CD14-positive monocyte (primary cell): ENCODE data around the gene GJC1. TPM values are rescaled to one million over a fixed set of nuclear protein-coding genes. Genes with fewer than 3 reads are reported as not detected.

ENCODE experiments used
- DNase-seq, 3 donors: peaks; one replicate each; pipeline ENCODE4 v3.0.0-alpha.2; 2011 to 2022
- H2AFZ ChIP-seq: 2 replicates; pipeline ENCODE4 v1.6.0; 2012; ENCODE audit warnings: mild to moderate bottlenecking, low read depth, low read length, inconsistent platforms; ENCODE audit not compliant: insufficient read depth, poor library complexity, severe bottlenecking
- H3K27ac ChIP-seq, 2 donors: 1 replicate in 1 of 2; 2 replicates in 1 of 2; pipeline ENCODE4 v1.5.1; 2012 to 2013; ENCODE audit warnings: low read length in 2 of 2, control low read depth in 1 of 2, inconsistent platforms in 1 of 2, low read depth in 1 of 2, mild to moderate bottlenecking in 1 of 2
- H3K27me3 ChIP-seq, 2 donors: one replicate each; pipeline versions ENCODE4 v1.6.0 to v1.6.1; 2011 to 2013; ENCODE audit warnings: low read length in 2 of 2; ENCODE audit not compliant: control insufficient read depth in 2 of 2, insufficient read depth in 2 of 2
- H3K36me3 ChIP-seq, 2 donors: replicated peaks in 1 of 2; 1 replicate in 1 of 2; 2 replicates in 1 of 2; pipeline versions ENCODE4 v1.5.1 to v1.6.1; 2012 to 2013; ENCODE audit warnings: low read length in 2 of 2, control low read depth in 1 of 2, inconsistent platforms in 1 of 2, mild to moderate bottlenecking in 1 of 2; ENCODE audit not compliant: insufficient read depth in 2 of 2, control insufficient read depth in 1 of 2
- H3K4me1 ChIP-seq, 2 donors: 1 replicate in 1 of 2; 2 replicates in 1 of 2; pipeline versions ENCODE4 v1.5.1 to v1.6.1; 2012 to 2013; ENCODE audit warnings: low read length in 2 of 2, control low read depth in 1 of 2, inconsistent platforms in 1 of 2, mild to moderate bottlenecking in 1 of 2, moderate library complexity in 1 of 2; ENCODE audit not compliant: insufficient read depth in 2 of 2, control insufficient read depth in 1 of 2
- H3K4me2 ChIP-seq: replicated peaks from 2 replicates; pipeline ENCODE3; 2012; ENCODE audit warnings: low read length, moderate library complexity, mild to moderate bottlenecking; ENCODE audit not compliant: poor library complexity, severe bottlenecking; ENCODE audit errors: extremely low read depth
- H3K4me3 ChIP-seq, 3 experiments: fragments of 200-600 bp in 1 of 3; sonication (generic) in 1 of 3; replicated peaks in 1 of 3; 1 replicate in 2 of 3; 2 replicates in 1 of 3; pipeline ENCODE4 v1.5.1; 2011 to 2013; ENCODE audit warnings: low read length in 3 of 3, mild to moderate bottlenecking in 3 of 3, control low read depth in 2 of 3, low read depth in 2 of 3, inconsistent platforms in 1 of 3, moderate library complexity in 1 of 3
- H3K79me2 ChIP-seq: 2 replicates; pipeline ENCODE4 v1.6.0; 2012; ENCODE audit warnings: mild to moderate bottlenecking, control low read depth, inconsistent platforms, low read length, moderate library complexity; ENCODE audit not compliant: insufficient read depth
- H3K9ac ChIP-seq: 2 replicates; pipeline ENCODE4 v1.6.0; 2017; ENCODE audit warnings: low read length, mild to moderate bottlenecking; ENCODE audit not compliant: insufficient read depth, poor library complexity, severe bottlenecking
- H3K9me3 ChIP-seq, 2 donors: replicated peaks in 1 of 2; 1 replicate in 1 of 2; 2 replicates in 1 of 2; pipeline versions ENCODE4 v1.5.1 to v1.6.1; 2012 to 2013; ENCODE audit warnings: low read length in 2 of 2, control low read depth in 1 of 2; ENCODE audit not compliant: control insufficient read depth in 1 of 2, insufficient read depth in 1 of 2
- H4K20me1 ChIP-seq: 2 replicates; pipeline ENCODE4 v1.6.0; 2012; ENCODE audit warnings: mild to moderate bottlenecking, low read length, control low read depth, moderate library complexity; ENCODE audit not compliant: insufficient read depth
- H3K27ac Mint-ChIP-seq, 7 donors: one replicate each; pipeline ENCODE4 v1.8.0; 2020; ENCODE audit warnings: mild to moderate bottlenecking in 7 of 7, mixed read lengths in 7 of 7, moderate library complexity in 6 of 7, inconsistent platforms in 2 of 7
- H3K27me3 Mint-ChIP-seq, 3 donors: one replicate each; pipeline ENCODE4 v1.8.0; 2021 to 2022; ENCODE audit warnings: low read depth in 3 of 3, mild to moderate bottlenecking in 3 of 3, mixed read lengths in 3 of 3, moderate library complexity in 3 of 3, inconsistent platforms in 1 of 3
- H3K36me3 Mint-ChIP-seq, 2 donors: one replicate each; pipeline ENCODE4 v1.8.0; 2020; ENCODE audit warnings: mixed read lengths in 2 of 2, inconsistent platforms in 1 of 2, mild to moderate bottlenecking in 1 of 2
- H3K4me1 Mint-ChIP-seq: one replicate; pipeline ENCODE4 v1.8.0; 2020; ENCODE audit warnings: mild to moderate bottlenecking, mixed read lengths
- H3K4me3 Mint-ChIP-seq, 2 donors: one replicate each; pipeline ENCODE4 v1.8.0; 2020; ENCODE audit warnings: mild to moderate bottlenecking in 2 of 2, mixed read lengths in 2 of 2, moderate library complexity in 1 of 2
- H3K9me3 Mint-ChIP-seq, 7 donors: one replicate each; pipeline ENCODE4 v1.8.0; 2020 to 2022; ENCODE audit warnings: mixed read lengths in 7 of 7, mild to moderate bottlenecking in 6 of 7, moderate library complexity in 6 of 7, inconsistent platforms in 2 of 7
- CTCF ChIP-seq: fragments of 200-600 bp; IDR thresholded peaks from one replicate; pipeline ENCODE4 v1.8.0; 2022; ENCODE audit warnings: antibody characterized with exemption, mild to moderate bottlenecking
- WGBS: methylation state at CpG from one replicate; pipeline ENCODE4 v1.1.5; 2013; ENCODE audit warnings: missing lambda C conversion rate; ENCODE audit not compliant: insufficient coverage; 5-methylcytosine and 5-hydroxymethylcytosine counted together
- intact Hi-C, 2 donors: fragments of 100-400 bp; cut with micrococcal nuclease; formaldehyde crosslinking; loops; one replicate each; pipeline versions ENCODE4 v1.15.0 to v1.15.1; 2023
- polyA plus RNA-seq, 3 donors: library from polyadenylated mRNA; depleted of rRNA in 1 of 3; unstranded in 2 of 3; stranded (reverse) in 1 of 3; fragments of 300-500 nt in 2 of 3; fragments of >200 nt in 1 of 3; fragmentation: Illumina TruSeq in 2 of 3; gene quantifications; 1 replicate in 2 of 3; 2 replicates in 1 of 3; pipeline ENCODE4 v1.2.3, GENCODE V29; 2012 to 2021

The GJC1 gene
- polyA plus RNA-seq, 3 donors, result not detected

DNA sequence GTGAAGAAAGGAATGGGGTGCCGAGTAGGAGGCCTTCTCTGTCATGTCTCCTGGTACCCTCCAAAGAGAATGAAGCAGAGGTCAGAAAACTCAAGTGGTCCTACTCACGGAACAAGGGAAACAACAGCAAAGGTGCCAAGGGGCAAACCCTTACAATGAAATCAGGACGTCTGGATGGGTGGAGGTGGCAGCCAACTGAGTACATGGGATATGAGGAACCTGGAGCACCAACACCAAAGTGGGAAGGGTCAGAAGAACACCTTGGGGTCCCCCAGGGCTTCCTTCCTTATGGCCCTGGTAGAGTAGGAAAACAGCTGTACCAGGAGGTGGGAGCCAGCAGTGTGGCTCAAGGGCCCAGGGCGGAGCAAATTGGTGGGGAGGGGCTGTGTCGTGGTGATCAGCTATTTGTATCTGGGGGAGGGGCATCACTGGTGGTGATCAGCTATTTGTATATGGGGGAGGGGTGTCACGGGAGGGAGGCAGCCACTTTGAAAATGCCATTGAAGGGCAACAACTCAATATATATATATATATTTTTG is 18.2 kb upstream of the GJC1 start:
- no peak overlapping the region for H3K27ac Mint-ChIP-seq
- 75% methylated on average over 2 of the region's 6 CpGs for WGBS
- no peak overlapping the region for H3K4me3 Mint-ChIP-seq
- H3K4me1 Mint-ChIP-seq, result no peaks in the 10 kb centered on the region
- peaks cover 0 to 7% (median 2%) of the 10 kb centered on the region in 3 donors for H3K27me3 Mint-ChIP-seq
- H3K27me3 ChIP-seq, result no peaks in the 10 kb centered on the region
- no peaks in the 10 kb centered on the region for H3K4me1 ChIP-seq
- H3K9me3 Mint-ChIP-seq, result no peaks in the 10 kb centered on the region
- H3K4me3 ChIP-seq, result no peak overlapping the region
- no peaks in the 10 kb centered on the region for H3K79me2 ChIP-seq
- intact Hi-C loops, result no loop called here
- no peaks in the 10 kb centered on the region for H3K9me3 ChIP-seq
- no peak overlapping the region for H2AFZ ChIP-seq
- no peak for TF ChIP-seq CTCF
- H4K20me1 ChIP-seq, result no peaks in the 10 kb centered on the region
- no peak overlapping the region for H3K27ac ChIP-seq
- H3K4me2 ChIP-seq, result no peak overlapping the region
- DNase-seq, result no peak
- peaks cover 34 to 42% of the 10 kb centered on the region in 2 donors for H3K36me3 ChIP-seq
- H3K9ac ChIP-seq, result no peak overlapping the region
- H3K36me3 Mint-ChIP-seq, result peaks cover 35 to 43% of the 10 kb centered on the region in 2 donors

DNA sequence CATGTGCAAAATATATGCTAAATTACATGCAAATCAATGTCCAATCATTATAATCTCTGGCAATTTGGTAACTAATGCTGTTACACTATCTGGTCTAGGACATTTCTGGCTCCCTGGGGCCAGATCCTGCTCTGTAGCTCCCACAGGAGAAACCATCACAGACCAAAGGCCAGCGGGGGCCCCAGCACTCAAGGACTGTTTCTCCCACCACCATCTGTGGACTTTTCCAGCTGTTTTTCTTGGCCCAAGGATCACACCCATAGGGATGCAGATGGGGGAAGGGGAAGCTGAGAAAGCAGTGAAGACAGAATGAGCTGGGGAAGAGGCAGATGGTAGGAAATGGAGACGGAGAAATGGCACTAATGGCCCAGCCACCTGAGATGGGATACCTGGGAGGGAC is 17.5 kb upstream of the GJC1 start, which contains the start of gene HIGD1B:
Gene HIGD1B, plus strand, starts transcription at position 298 of the 400 bp plus-strand sequence. CDS start 270 bp downstream, outside the sequence.
- Histone ChIP-seq H3K79me2 (no peaks in the 10 kb centered on the region), H3K4me3 (no peak within 1 kb of the TSS), H3K27me3 (no peaks in the 10 kb centered on the region), H3K9me3 (no peaks in the 10 kb centered on the region), H3K27ac (no peak within 1 kb of the TSS), H3K4me2 (no peak within 1 kb of the TSS), H3K36me3 (peaks cover 28 to 35% of the 10 kb centered on the region in 2 donors), H3K9ac (no peak within 1 kb of the TSS), H3K4me1 (no peaks in the 10 kb centered on the region), H2AFZ (no peak within 1 kb of the TSS), H4K20me1 (no peaks in the 10 kb centered on the region)
- 88% methylated on average over 1 of the region's 2 CpGs for WGBS
- Mint-ChIP-seq H3K27ac (peak within 1 kb of the TSS in 2 of 7 donors; percentile 20 to 50), H3K4me1 (no peaks in the 10 kb centered on the region), H3K27me3 (peaks cover 2 to 10% (median 7%) of the 10 kb centered on the region in 3 donors), H3K4me3 (no peak within 1 kb of the TSS), H3K36me3 (peaks cover 30 to 36% of the 10 kb centered on the region in 2 donors), H3K9me3 (no peaks in the 10 kb centered on the region)
- no peak for TF ChIP-seq CTCF
- intact Hi-C loops, result no loop called here
- DNase-seq, result no peak
